Activated CD4-positive, alpha-beta T cell treated with anti-CD3 and anti-CD28 coated beads for 36 hours (primary cell): ENCODE results near the gene ZNF469. TPM values are rescaled to one million over a fixed set of nuclear protein-coding genes. Genes with fewer than 3 reads are reported as not detected.

ENCODE experiments used
- ATAC-seq: fragments of 200-7000 bp; cut with Tn5 transposase; one replicate; pipeline ENCODE4 v1.10.0; 2021; ENCODE audit warnings: mild to moderate bottlenecking, moderate library complexity
- CTCF ChIA-PET: fragments of 350-600 bp; sonication (Branson Sonifier 250); formaldehyde crosslinking; loops from one replicate; lab custom pipeline; 2021; ENCODE audit warnings: antibody characterized with exemption; lab: Charles Lee
- POLR2A ChIA-PET: fragments of 350-600 bp; sonication (Branson Sonifier 250); formaldehyde crosslinking; loops from one replicate; lab custom pipeline; 2021; ENCODE audit warnings: antibody characterized with exemption, inconsistent platforms; lab: Charles Lee
- DNase-seq: peaks from one replicate; pipeline ENCODE4 v3.0.0-alpha.2; 2020
- H3K27ac Mint-ChIP-seq: one replicate; pipeline ENCODE4 v1.8.0; 2021; ENCODE audit warnings: mixed read lengths
- H3K27me3 Mint-ChIP-seq: one replicate; pipeline ENCODE4 v1.8.0; 2021; ENCODE audit warnings: mixed read lengths
- H3K36me3 Mint-ChIP-seq: one replicate; pipeline ENCODE4 v1.8.0; 2021; ENCODE audit warnings: low read depth, mixed read lengths
- H3K4me1 Mint-ChIP-seq: one replicate; pipeline ENCODE4 v1.8.0; 2021; ENCODE audit warnings: mixed read lengths
- H3K4me3 Mint-ChIP-seq: one replicate; pipeline ENCODE4 v1.8.0; 2021; ENCODE audit warnings: mild to moderate bottlenecking, moderate library complexity, mixed read lengths
- H3K9me3 Mint-ChIP-seq: one replicate; pipeline ENCODE4 v1.8.0; 2021; ENCODE audit warnings: low read depth, mixed read lengths
- intact Hi-C, 2 experiments: fragments of 100-400 bp; cut with DNase I in 1 of 2; cut with micrococcal nuclease in 1 of 2; formaldehyde crosslinking; loops; one replicate each; pipeline versions ENCODE4 v1.14.2 to v1.15.1; 2022 to 2024; cut with DNase I, micrococcal nuclease
- total RNA-seq, 2 experiments: library from RNA; stranded (reverse); gene quantifications; one replicate each; pipeline ENCODE4 v1.2.3, GENCODE V29; 2021

Gene ZNF469, protein sequence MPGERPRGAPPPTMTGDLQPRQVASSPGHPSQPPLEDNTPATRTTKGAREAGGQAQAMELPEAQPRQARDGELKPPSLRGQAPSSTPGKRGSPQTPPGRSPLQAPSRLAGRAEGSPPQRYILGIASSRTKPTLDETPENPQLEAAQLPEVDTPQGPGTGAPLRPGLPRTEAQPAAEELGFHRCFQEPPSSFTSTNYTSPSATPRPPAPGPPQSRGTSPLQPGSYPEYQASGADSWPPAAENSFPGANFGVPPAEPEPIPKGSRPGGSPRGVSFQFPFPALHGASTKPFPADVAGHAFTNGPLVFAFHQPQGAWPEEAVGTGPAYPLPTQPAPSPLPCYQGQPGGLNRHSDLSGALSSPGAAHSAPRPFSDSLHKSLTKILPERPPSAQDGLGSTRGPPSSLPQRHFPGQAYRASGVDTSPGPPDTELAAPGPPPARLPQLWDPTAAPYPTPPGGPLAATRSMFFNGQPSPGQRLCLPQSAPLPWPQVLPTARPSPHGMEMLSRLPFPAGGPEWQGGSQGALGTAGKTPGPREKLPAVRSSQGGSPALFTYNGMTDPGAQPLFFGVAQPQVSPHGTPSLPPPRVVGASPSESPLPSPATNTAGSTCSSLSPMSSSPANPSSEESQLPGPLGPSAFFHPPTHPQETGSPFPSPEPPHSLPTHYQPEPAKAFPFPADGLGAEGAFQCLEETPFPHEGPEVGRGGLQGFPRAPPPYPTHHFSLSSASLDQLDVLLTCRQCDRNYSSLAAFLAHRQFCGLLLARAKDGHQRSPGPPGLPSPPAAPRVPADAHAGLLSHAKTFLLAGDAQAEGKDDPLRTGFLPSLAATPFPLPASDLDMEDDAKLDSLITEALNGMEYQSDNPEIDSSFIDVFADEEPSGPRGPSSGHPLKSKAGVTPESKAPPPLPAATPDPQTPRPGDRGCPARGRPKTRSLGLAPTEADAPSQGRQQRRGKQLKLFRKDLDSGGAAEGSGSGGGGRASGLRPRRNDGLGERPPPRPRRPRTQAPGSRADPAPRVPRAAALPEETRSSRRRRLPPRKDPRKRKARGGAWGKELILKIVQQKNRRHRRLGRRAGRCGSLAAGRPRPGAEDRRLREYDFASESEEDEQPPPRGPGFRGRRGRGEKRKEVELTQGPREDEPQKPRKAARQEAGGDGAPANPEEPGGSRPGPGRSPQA (N-terminal part only)
- total RNA-seq = under 1 TPM; 0.39 to 0.50 TPM

DNA sequence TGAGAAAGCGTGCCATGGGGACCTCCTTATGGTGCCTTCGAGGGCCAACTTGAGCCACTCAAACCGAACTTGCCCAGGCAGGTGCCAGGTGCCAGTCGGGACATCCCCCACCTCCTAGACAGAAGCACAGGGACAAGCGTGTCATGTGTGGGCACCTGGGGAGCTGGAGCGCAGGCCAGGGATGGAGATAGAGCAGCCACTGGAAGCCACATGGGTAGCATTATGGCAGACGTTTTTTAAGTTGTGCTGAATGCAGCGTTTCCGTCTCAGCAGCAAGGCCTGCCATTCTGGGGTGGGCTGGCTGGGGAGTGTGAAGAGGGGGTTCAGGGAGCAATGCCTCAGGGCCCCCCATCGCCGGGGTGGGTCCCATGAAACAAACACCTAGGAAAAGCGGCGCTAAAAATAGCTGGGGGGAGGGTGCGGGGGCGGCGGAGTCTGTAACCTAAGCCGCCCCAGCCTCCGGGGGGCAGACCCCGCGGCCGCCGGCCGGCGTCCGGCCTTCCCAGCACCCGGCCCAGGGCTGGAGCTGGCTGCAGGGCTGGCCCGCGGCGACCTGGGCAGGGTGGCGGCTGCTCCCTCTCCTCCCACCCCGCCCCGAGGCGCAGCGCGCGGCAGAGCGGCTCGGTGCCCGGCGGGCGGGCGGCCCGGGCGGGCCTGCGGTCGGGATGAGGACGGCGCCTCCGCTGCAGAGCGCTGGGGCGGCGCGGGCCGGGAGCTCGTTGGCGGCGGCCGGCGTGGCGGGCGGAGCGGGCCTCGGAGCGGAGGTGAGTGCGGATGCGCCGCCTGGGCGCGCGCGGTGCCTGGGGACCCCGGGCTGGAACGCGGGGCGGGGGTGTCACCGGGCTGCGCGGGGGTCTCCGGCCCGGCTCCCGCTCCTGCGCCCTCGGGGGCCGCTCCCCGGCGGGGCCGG, at the start of gene ZNF469:
Gene ZNF469 (plus strand): TSS at position 469 of the 910 bp plus-strand sequence. CDS start 44,512 bp downstream, outside the sequence.
- no peaks in the 10 kb centered on the region for H3K4me1 Mint-ChIP-seq
- no peak within 1 kb of the TSS for H3K4me3 Mint-ChIP-seq
- H3K36me3 Mint-ChIP-seq = no peaks in the 10 kb centered on the region
- intact Hi-C loops = no loop called here
- ChIA-PET CTCF (no interaction called here), POLR2A (no interaction called here)
- H3K27ac Mint-ChIP-seq = no peak within 1 kb of the TSS
- DNase-seq (no peak), ATAC-seq (no peak)
- peaks cover 29% of the 10 kb centered on the region for H3K27me3 Mint-ChIP-seq
- no peaks in the 10 kb centered on the region for H3K9me3 Mint-ChIP-seq

DNA sequence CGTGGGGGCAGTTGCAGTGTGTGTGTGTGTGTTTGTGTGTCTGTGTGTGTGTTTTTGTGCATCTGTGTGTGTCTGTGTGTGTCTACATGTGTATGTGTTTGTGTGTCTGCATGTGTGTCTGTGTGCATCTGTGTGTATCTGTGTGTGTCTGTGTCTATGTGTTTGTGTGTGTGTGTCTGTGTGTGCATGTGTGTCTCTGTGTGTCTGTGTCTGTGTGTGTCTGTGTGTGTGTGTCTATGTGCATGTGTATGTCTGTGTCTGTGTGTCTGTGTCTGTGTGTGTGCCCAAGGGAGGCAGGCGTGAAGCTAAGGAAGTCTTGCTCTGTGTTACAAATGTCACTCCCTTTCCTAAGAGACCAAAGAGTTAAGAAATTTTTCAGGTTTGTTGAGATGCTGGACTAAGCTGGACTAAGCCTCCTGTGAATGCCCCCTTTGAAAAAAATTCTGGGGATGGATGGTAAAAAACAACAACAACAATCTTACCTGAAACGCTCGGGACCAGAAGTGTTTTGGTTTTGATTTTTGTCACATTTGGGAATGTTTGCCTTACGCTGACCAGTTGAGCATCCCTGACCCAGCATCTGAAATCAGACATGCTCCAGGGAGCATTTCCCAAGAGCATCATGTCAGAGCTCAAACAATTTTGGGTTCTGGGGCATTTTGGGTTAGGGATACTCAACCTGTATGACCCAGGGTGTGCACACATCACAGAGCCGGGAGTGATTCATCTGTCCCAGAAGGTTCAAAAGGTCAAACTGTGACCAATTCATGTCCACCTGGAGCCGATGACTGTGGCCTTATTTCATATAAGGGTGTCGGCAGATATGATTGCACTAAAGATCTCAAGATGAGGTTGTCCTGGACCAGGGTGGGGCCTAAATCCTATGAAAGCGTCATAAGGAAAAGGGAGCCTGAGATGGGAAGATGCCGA, 48.6 kb upstream of the ZNF469 start:
- Mint-ChIP-seq H3K4me1 (peaks cover 6% of the 10 kb centered on the region), H3K36me3 (no peaks in the 10 kb centered on the region), H3K4me3 (no peak overlapping the region), H3K9me3 (peaks cover 4% of the 10 kb centered on the region), H3K27me3 (peaks cover 5% of the 10 kb centered on the region), H3K27ac (peak overlapping the region; percentile 11)
- CTCF ChIA-PET = no interaction called here
- DNase-seq = no peak
- POLR2A ChIA-PET = no interaction called here
- intact Hi-C loops = no loop called here
- ATAC-seq = no peak

DNA sequence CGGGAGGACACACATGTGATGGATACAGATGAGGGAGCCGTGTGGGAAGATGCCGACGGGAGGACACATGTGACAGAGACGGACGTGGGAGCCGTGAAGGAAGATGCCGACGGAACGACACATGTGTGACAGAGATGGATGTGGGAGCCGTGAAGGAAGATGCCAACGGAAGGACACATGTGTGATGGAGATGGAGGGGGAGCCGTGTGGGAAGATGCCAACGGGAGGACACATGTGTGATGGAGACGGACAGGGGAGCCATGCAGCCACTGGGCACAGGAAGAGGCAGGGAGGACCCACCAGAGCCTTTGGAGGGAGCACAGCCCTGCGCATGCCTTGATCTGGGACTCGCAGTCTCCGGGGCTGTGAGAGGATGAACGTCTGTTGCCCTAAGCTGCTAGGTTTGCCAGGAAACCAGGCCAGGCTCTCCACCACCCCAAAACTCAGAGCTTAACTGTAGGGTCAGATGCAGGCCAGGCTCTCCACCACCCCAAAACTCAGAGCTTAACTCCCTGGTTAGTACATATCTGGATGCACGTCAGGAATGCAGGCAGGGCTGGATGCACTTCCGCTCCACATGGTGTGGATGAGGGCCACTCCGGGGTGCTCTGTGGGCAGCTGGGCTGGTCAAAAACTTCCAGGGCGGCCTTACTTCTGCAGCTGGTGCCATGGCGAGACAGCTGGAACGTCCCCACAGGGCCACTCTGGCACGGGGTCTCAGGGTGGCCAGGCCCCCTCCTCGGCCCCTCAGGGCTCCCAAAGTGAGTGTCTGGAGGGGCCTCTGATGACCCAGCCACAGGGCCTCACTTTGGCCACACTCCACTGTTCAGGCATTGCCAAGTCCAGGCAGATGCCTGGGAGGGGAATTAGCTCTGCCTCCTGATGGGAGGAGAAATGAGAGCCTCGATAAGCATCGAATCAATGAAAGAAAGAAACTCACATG, 47.7 kb upstream of the ZNF469 start:
- Mint-ChIP-seq H3K9me3 (peaks cover 4% of the 10 kb centered on the region), H3K36me3 (no peaks in the 10 kb centered on the region)

DNA sequence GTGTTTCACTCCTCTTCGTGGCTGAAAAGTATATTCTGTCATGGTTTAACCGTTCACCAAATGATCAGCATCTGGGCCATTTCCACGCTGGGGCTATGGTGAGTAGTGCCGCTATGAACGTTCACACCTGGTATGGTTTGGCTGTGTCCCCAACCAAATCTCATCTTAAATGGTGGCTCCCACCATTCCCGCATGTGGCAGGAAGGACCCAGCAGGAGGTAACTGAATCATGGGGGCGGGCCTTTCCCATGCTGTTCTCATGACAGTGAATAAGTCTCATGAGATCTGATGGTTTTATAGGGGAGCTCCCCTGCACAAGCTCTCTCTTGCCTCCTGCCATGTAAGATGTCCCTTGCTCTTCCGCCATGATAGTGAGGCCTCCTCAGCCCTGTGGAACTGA, 45.7 kb upstream of the ZNF469 start:
- Mint-ChIP-seq H3K9me3 (peaks cover 4% of the 10 kb centered on the region), H3K36me3 (no peaks in the 10 kb centered on the region), H3K4me3 (no peak overlapping the region), H3K27me3 (peaks cover 7% of the 10 kb centered on the region), H3K27ac (no peak overlapping the region), H3K4me1 (peaks cover 6% of the 10 kb centered on the region)
- intact Hi-C loops = no loop called here
- ChIA-PET CTCF (no interaction called here), POLR2A (no interaction called here)
- no peak for DNase-seq
- ATAC-seq = no peak

More for the DNA sequence above, 47.7 kb upstream of the ZNF469 start:
- ChIA-PET CTCF (interaction anchor here (0.7 kb wide), 1 partner anchor 261 kb away, joined by 3 read pairs; no protein-coding TSS in a partner anchor), POLR2A (no interaction called here)
- intact Hi-C loops = no loop called here
- Mint-ChIP-seq H3K27me3 (peaks cover 5% of the 10 kb centered on the region), H3K4me3 (no peak overlapping the region), H3K4me1 (peaks cover 6% of the 10 kb centered on the region), H3K27ac (no peak overlapping the region)
- no peak for ATAC-seq
- DNase-seq = no peak

DNA sequence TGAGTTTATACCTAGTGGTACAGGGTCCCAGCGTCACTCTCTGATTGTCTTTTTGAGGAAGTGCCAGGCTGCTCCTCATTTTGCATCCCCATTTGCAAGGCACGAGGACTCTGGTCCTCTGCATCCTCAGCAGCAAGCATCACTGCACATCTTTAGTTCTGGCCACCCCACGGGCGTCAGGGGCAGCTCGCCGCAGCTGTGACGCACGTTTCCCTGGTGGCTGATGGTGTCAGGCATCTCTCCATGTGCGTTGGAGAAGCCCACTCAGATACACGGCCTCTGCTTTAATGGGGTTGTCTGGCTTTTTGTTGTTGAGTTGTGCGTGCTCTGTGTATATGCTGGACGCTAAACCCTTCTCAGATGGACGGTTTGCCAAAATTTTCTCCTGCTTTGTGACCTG, 45.2 kb upstream of the ZNF469 start:
- Mint-ChIP-seq H3K36me3 (no peaks in the 10 kb centered on the region), H3K4me3 (no peak overlapping the region), H3K27me3 (peaks cover 7% of the 10 kb centered on the region), H3K9me3 (peaks cover 4% of the 10 kb centered on the region), H3K27ac (no peak overlapping the region), H3K4me1 (peaks cover 6% of the 10 kb centered on the region)
- CTCF ChIA-PET = no interaction called here
- intact Hi-C loops = no loop called here
- DNase-seq = no peak
- POLR2A ChIA-PET = no interaction called here
- ATAC-seq = no peak

DNA sequence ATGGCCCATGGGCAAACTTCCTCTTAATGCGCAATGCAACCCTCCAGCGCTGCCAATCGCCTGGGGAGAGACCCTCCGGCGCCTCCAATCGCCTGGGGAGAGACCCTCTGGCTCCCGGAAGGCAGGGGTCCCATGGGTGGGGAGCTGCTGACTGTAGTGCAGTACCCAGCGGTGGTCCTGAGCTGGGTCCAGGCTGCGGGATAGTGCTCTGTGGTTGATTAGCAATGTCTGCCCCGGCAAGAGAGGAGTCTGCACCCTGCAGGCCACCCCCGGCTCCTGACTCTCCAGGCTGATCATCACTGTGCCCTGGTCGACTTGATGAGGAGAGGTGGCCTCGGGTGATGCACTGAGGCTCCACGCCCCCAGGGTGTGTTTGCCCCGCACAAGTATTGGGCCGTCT, 44.6 kb upstream of the ZNF469 start:
- DNase-seq (peak; percentile 44), ATAC-seq (peak; percentile 36)
- intact Hi-C loops = no loop called here
- peaks cover 6% of the 10 kb centered on the region for H3K4me1 Mint-ChIP-seq
- peaks cover 7% of the 10 kb centered on the region for H3K27me3 Mint-ChIP-seq
- H3K36me3 Mint-ChIP-seq = no peaks in the 10 kb centered on the region
- no peak overlapping the region for H3K27ac Mint-ChIP-seq
- ChIA-PET CTCF (no interaction called here), POLR2A (no interaction called here)
- H3K9me3 Mint-ChIP-seq = peaks cover 4% of the 10 kb centered on the region
- H3K4me3 Mint-ChIP-seq = no peak overlapping the region

DNA sequence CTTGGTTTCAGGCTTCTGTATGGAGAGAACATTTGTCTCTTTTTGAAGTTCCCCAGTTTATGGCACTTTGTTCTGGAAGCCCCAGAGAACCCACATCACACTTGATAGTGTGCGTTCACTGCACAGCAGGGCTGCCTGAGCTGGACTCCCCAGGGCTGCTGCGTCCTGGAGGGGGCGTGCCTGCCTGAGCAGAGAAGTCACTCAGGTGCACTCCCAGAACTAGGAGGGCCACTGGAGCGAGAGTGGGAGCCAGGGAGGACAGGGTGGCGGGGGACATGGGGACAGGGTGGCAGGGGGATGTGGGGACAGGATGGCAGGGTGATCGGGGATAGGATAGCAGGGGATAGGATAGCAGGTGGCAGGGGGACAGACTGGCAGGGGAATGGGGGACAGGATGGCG, 43.9 kb upstream of the ZNF469 start:
- peaks cover 5% of the 10 kb centered on the region for H3K27me3 Mint-ChIP-seq
- H3K9me3 Mint-ChIP-seq = peaks cover 5% of the 10 kb centered on the region
- ATAC-seq = no peak
- no peak for DNase-seq
- H3K4me1 Mint-ChIP-seq = peaks cover under 1% of the 10 kb centered on the region
- no peak overlapping the region for H3K27ac Mint-ChIP-seq
- H3K4me3 Mint-ChIP-seq = no peak overlapping the region
- no peaks in the 10 kb centered on the region for H3K36me3 Mint-ChIP-seq
- ChIA-PET POLR2A (no interaction called here), CTCF (no interaction called here)
- intact Hi-C loops = no loop called here

DNA sequence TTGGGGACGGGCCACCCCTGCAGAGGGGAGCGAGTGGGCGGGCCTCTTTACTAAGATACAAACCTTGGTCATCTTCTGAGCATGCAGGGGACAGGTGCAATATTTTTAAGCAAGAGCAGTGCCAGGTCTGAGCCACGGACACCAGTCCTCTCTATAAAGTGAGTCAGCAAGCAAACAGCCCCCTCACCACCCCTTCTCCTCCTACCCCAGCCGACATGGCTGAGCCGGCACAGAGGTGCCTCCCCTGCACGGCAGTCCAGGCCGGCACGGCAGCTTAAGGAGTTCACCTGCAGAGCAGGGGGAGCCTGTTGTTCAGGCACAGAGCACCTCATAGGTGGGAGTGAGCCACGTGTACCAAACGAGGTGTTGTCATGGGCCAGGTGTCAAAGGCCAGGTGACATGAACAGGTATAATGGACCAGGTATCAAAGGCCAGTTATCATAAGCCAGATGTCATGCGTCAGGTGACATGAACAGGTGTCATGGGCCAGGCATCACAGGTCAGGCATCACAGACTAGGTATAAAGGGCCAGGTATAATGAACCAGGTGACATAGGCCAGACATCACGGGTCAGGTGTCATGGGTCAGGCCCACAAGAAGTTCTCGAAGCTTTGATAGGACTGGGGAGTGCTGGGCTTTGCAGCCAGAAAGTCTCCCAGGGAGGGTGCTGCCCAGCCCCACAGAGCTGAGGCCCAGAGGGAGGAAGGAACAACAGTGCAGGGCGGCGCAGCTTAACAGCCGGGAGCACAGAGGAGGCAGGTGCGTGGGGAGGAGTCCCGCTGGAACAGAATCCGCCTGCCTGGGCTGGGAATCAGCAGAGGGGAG, 42.6 kb upstream of the ZNF469 start:
- Mint-ChIP-seq H3K36me3 (no peaks in the 10 kb centered on the region), H3K27ac (no peak overlapping the region), H3K9me3 (peaks cover 5% of the 10 kb centered on the region), H3K27me3 (peaks cover 4% of the 10 kb centered on the region), H3K4me1 (no peaks in the 10 kb centered on the region), H3K4me3 (no peak overlapping the region)
- ChIA-PET POLR2A (no interaction called here), CTCF (no interaction called here)
- intact Hi-C loops = no loop called here
- no peak for DNase-seq
- ATAC-seq = no peak

DNA sequence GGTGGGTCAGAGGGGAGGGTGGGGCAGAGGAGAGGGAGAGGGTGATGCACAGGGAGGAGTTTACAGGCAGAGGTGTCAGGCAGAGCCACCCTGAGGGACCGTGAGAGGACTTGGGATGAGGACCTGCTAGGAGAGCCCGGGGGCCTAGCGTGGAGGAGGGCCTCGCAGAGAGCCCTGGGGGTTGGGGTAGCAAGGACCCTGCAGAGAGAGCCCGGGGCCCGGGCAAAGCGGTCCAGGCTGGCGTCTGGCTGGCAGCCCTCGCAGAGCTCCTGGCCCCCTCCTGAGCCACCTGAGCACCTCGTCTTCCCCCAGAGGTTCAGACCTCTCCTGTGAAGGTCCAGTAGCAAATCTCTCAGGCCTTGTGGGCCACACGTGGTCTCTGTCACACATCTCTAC, 42.0 kb upstream of the ZNF469 start:
- intact Hi-C loops = no loop called here
- ChIA-PET POLR2A (no interaction called here), CTCF (no interaction called here)
- DNase-seq (no peak), ATAC-seq (no peak)
- H3K27me3 Mint-ChIP-seq = peaks cover 4% of the 10 kb centered on the region
- no peaks in the 10 kb centered on the region for H3K4me1 Mint-ChIP-seq
- no peak overlapping the region for H3K4me3 Mint-ChIP-seq
- no peak overlapping the region for H3K27ac Mint-ChIP-seq
- H3K36me3 Mint-ChIP-seq = no peaks in the 10 kb centered on the region
- peaks cover 5% of the 10 kb centered on the region for H3K9me3 Mint-ChIP-seq
